ENCODE data around the gene RAET1L.
"Not testable (repeated sequence)": the region's sequence is repeated elsewhere in the genome, so short reads cannot be mapped to it uniquely, and the experiment has no call there.

GRCh38 chr6:149974394-149974793, 50.9 kb downstream of the RAET1L start:
- TF ChIP-seq CTCF, POLR2A (IDR thresholded peaks at IDR 0.05): not testable (repeated sequence)

Measured in lower leg skin (tissue), 3 donors.